Neural progenitor cell (in vitro differentiated cells): ENCODE data around the gene MON1A. TPM values are rescaled to one million over a fixed set of nuclear protein-coding genes. Genes with fewer than 3 reads are reported as not detected.
A peak's percentile ranks its signal among the peaks of the same experiment; 100 is the strongest.

Source experiments
- DNase-seq: peaks from one replicate; pipeline ENCODE4 v3.0.0-alpha.2; 2016; ENCODE audit warnings: low spot score
- H2AFZ ChIP-seq: fragments of 200-600 bp; sonication (generic); replicated peaks from 2 replicates; pipeline ENCODE4 v1.6.1; 2016; ENCODE audit warnings: antibody characterized with exemption
- H3F3A ChIP-seq: fragments of 200-600 bp; sonication (generic); 2 replicates; pipeline ENCODE4 v1.6.1; 2016; ENCODE audit warnings: antibody characterized with exemption, low read depth
- H3K27ac ChIP-seq: fragments of 200-600 bp; sonication (generic); 2 replicates; pipeline ENCODE4 v1.5.1; 2016; ENCODE audit warnings: mild to moderate bottlenecking
- H3K27me3 ChIP-seq: fragments of 200-600 bp; sonication (generic); 2 replicates; pipeline ENCODE4 v1.6.1; 2016; ENCODE audit warnings: mild to moderate bottlenecking, moderate library complexity
- H3K36me3 ChIP-seq: fragments of 200-600 bp; sonication (generic); 2 replicates; pipeline ENCODE4 v1.5.1; 2016
- H3K4me1 ChIP-seq: fragments of 200-600 bp; sonication (generic); 2 replicates; pipeline ENCODE4 v1.6.1; 2016; ENCODE audit warnings: mixed run types
- H3K4me2 ChIP-seq: fragments of 200-600 bp; sonication (generic); 2 replicates; pipeline ENCODE4 v1.6.1; 2016
- H3K4me3 ChIP-seq: fragments of 200-600 bp; sonication (generic); 2 replicates; pipeline ENCODE4 v1.5.1; 2016
- H3K79me2 ChIP-seq: fragments of 200-600 bp; sonication (generic); 2 replicates; pipeline ENCODE4 v1.6.1; 2016; ENCODE audit warnings: low read depth
- H3K9ac ChIP-seq: fragments of 200-600 bp; sonication (generic); 2 replicates; pipeline ENCODE4 v1.6.1; 2016
- H3K9me3 ChIP-seq: fragments of 200-600 bp; sonication (generic); 2 replicates; pipeline ENCODE4 v1.5.1; 2016; ENCODE audit warnings: low read depth
- H4K20me1 ChIP-seq: fragments of 200-600 bp; sonication (generic); 2 replicates; pipeline ENCODE4 v1.6.1; 2016; ENCODE audit warnings: low read depth
- H3K27ac Mint-ChIP-seq: 3 replicates; pipeline ENCODE4 v1.8.0; 2021; ENCODE audit warnings: mixed read lengths
- H3K27me3 Mint-ChIP-seq: 2 replicates; pipeline ENCODE4 v1.8.0; 2022; ENCODE audit warnings: low read depth, mild to moderate bottlenecking, inconsistent platforms, moderate library complexity, mixed read lengths; ENCODE audit not compliant: insufficient read depth
- H3K36me3 Mint-ChIP-seq: 3 replicates; pipeline ENCODE4 v1.8.0; 2021; ENCODE audit warnings: mixed read lengths
- H3K4me1 Mint-ChIP-seq: 3 replicates; pipeline ENCODE4 v1.8.0; 2021; ENCODE audit warnings: mixed read lengths
- H3K4me3 Mint-ChIP-seq: 3 replicates; pipeline ENCODE4 v1.8.0; 2021; ENCODE audit warnings: mild to moderate bottlenecking, moderate library complexity, mixed read lengths
- H3K9me3 Mint-ChIP-seq: 3 replicates; pipeline ENCODE4 v1.8.0; 2020; ENCODE audit warnings: mixed read lengths
- CTCF ChIP-seq: fragments of 200-600 bp; sonication (generic); IDR thresholded peaks from 2 replicates; pipeline ENCODE4 v1.5.1; 2017; ENCODE audit warnings: antibody characterized with exemption, mild to moderate bottlenecking
- EZH2 ChIP-seq: fragments of 200-600 bp; sonication (generic); IDR thresholded peaks from 2 replicates; pipeline ENCODE4 v1.6.1; 2017; ENCODE audit warnings: antibody characterized with exemption, mild to moderate bottlenecking, moderate library complexity
- EZH2phosphoT487 ChIP-seq: fragments of 200-600 bp; sonication (generic); IDR thresholded peaks from 2 replicates; pipeline ENCODE4 v1.6.1; 2017; ENCODE audit warnings: antibody characterized with exemption
- total RNA-seq: library from RNA; depleted of rRNA; stranded (reverse); fragments of >200 nt; gene quantifications from 2 replicates; pipeline ENCODE4 v1.2.3, GENCODE V29; 2015; ENCODE audit warnings: low replicate concordance

MON1A gene
- total RNA-seq, 1 donor from 2014 or later = 1.9 TPM

DNA sequence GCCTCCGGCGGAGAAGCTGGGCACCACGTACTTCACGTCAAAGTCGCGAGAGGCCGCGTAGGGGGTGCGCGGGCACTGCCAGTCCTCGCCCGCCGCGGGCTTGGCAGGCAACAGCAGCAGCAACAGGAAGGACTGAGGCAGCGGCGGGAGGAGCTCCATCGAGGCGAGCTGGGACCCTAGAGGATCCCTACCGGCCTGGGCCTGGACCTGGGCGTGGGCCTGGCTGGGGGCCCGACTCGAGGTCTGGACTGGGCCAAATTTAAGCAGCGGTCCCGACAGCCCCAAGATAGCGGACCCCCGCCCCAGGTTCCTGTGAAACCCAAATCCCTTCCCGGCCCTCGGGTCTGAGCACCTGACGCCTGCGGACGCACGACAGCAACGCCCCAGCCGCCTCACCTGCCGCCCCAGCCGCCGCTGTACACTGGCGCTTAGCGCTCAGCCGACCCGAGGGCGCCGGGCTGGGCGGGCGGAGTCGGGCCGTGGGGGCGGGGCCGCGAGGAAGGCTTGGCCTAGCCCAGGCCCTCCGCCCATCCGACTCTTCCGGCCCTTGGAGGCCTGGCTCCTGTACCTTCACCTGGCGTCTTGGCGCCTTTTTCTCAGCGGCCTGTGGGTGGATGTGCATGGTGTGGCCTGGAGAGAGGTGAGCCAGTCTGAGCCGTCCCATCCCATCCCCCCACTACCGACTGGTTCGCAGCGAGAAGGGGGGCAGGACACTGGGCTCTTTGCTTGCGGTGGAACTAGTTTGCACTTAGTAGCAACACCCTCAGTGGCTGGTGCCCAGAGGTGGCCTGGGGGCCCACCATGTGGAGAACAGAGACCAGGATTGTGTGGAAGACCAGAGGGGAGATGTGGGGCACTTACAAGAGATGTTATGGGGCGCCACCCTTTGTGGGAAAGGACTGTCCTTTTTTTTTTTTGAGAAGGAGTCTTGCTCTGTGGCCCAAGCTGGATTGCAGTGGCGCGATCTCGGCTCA lies 25.9 kb downstream of the MON1A start, which contains the start of gene MST1R:
Gene MST1R (minus strand): TSS at position 423 of the 974 bp plus-strand sequence. CDS start 264 bp downstream, at position 159.
- H3K9ac ChIP-seq = no peak within 1 kb of the TSS
- peak within 1 kb of the TSS; percentile 70 for H3K4me2 ChIP-seq
- Mint-ChIP-seq H3K27me3 (no peaks in the 10 kb centered on the region), H3K9me3 (no peaks in the 10 kb centered on the region), H3K4me1 (peaks cover 9% of the 10 kb centered on the region), H3K4me3 (peak within 1 kb of the TSS; percentile 73), H3K36me3 (no peaks in the 10 kb centered on the region), H3K27ac (no peak within 1 kb of the TSS)
- H3K4me3 ChIP-seq = peak within 1 kb of the TSS; percentile 24
- peaks cover 7% of the 10 kb centered on the region for H3F3A ChIP-seq
- H3K9me3 ChIP-seq = no peaks in the 10 kb centered on the region
- H4K20me1 ChIP-seq = no peaks in the 10 kb centered on the region
- no peaks in the 10 kb centered on the region for H3K36me3 ChIP-seq
- H2AFZ ChIP-seq = peak within 1 kb of the TSS; percentile 93
- H3K79me2 ChIP-seq = no peaks in the 10 kb centered on the region
- H3K27me3 ChIP-seq = peaks cover 6% of the 10 kb centered on the region
- no peak for TF ChIP-seq EZH2phosphoT487
- no peak for TF ChIP-seq CTCF
- no peak for TF ChIP-seq EZH2
- H3K27ac ChIP-seq = no peak within 1 kb of the TSS
- H3K4me1 ChIP-seq = peaks cover 3% of the 10 kb centered on the region
- peak; percentile 89 for DNase-seq

GRCh38 chr3:49902511-49903345 lies 26.9 kb downstream of the MON1A start:
- DNase-seq = no peak
- H3K79me2 ChIP-seq = no peaks in the 10 kb centered on the region

More at GRCh38 chr3:49902511-49903345, 26.9 kb downstream of the MON1A start:
- peaks cover 9% of the 10 kb centered on the region for H3K4me1 Mint-ChIP-seq
- H3K4me3 Mint-ChIP-seq = no peak overlapping the region
- Histone ChIP-seq H3F3A (peaks cover 7% of the 10 kb centered on the region), H3K9me3 (no peaks in the 10 kb centered on the region), H3K4me2 (no peak overlapping the region), H3K27me3 (peaks cover 6% of the 10 kb centered on the region), H3K27ac (no peak overlapping the region), H3K9ac (no peak overlapping the region), H2AFZ (no peak overlapping the region), H3K4me3 (no peak overlapping the region), H3K36me3 (no peaks in the 10 kb centered on the region), H3K4me1 (peaks cover 3% of the 10 kb centered on the region), H4K20me1 (no peaks in the 10 kb centered on the region)
- peaks cover 5% of the 10 kb centered on the region for H3K27me3 Mint-ChIP-seq
- H3K9me3 Mint-ChIP-seq = no peaks in the 10 kb centered on the region
- TF ChIP-seq CTCF (no peak), EZH2phosphoT487 (no peak), EZH2 (no peak)
- no peak overlapping the region for H3K27ac Mint-ChIP-seq
- H3K36me3 Mint-ChIP-seq = no peaks in the 10 kb centered on the region
